ENCODE measurements around the gene BSN.

Gene BSN

GRCh38 chr3:49706456-49707112 is 152.3 kb downstream of the BSN start:
- TF ChIP-seq POLR2AphosphoS5 (IDR thresholded peaks at IDR 0.05; ENCODE audit: low read depth, low read length) (no peak), FOXP2 (optimal IDR thresholded peaks at IDR 0.05; ENCODE audit: borderline replicate concordance, extremely low read depth, extremely low read length, insufficient read depth) (no peak), SIN3A (IDR thresholded peaks at IDR 0.05; ENCODE audit: borderline replicate concordance, insufficient read depth, low read length) (no peak), REST (IDR thresholded peaks at IDR 0.05; ENCODE audit: insufficient read depth in 1 of 2, low read depth in 2 of 2, low read length in 2 of 2) (no peak), TAF1 (IDR thresholded peaks at IDR 0.05; ENCODE audit: borderline replicate concordance, insufficient read depth, low read length) (no peak)

GRCh38 chr3:49707113-49707480 is 152.8 kb downstream of the BSN start:
- TF ChIP-seq REST (IDR thresholded peaks at IDR 0.05; ENCODE audit: insufficient read depth in 1 of 2, low read depth in 2 of 2, low read length in 2 of 2) (no peak), POLR2AphosphoS5 (IDR thresholded peaks at IDR 0.05; ENCODE audit: low read depth, low read length) (no peak), SIN3A (IDR thresholded peaks at IDR 0.05; ENCODE audit: borderline replicate concordance, insufficient read depth, low read length) (no peak), FOXP2 (optimal IDR thresholded peaks at IDR 0.05; ENCODE audit: borderline replicate concordance, extremely low read depth, extremely low read length, insufficient read depth) (no peak), TAF1 (IDR thresholded peaks at IDR 0.05; ENCODE audit: borderline replicate concordance, insufficient read depth, low read length) (no peak)

- no peak for TF ChIP-seq REST (IDR thresholded peaks at IDR 0.05; ENCODE audit: insufficient read depth in 1 of 2, low read depth in 2 of 2, low read length in 2 of 2)
- TF ChIP-seq SIN3A (IDR thresholded peaks at IDR 0.05; ENCODE audit: borderline replicate concordance, insufficient read depth, low read length), result no peak
- TF ChIP-seq TAF1 (IDR thresholded peaks at IDR 0.05; ENCODE audit: borderline replicate concordance, insufficient read depth, low read length), result no peak
- TF ChIP-seq POLR2AphosphoS5 (IDR thresholded peaks at IDR 0.05; ENCODE audit: low read depth, low read length), result no peak
- TF ChIP-seq FOXP2 (optimal IDR thresholded peaks at IDR 0.05; ENCODE audit: borderline replicate concordance, extremely low read depth, extremely low read length, insufficient read depth), result no peak
Measured at GRCh38 chr3:49709852-49710251, 155.6 kb downstream of the BSN start.

GRCh38 chr3:49711489-49711888 is 157.2 kb downstream of the BSN start:
- TF ChIP-seq POLR2AphosphoS5 (IDR thresholded peaks at IDR 0.05; ENCODE audit: low read depth, low read length) (no peak), TAF1 (IDR thresholded peaks at IDR 0.05; ENCODE audit: borderline replicate concordance, insufficient read depth, low read length) (no peak), REST (IDR thresholded peaks at IDR 0.05; ENCODE audit: insufficient read depth in 1 of 2, low read depth in 2 of 2, low read length in 2 of 2) (no peak), FOXP2 (optimal IDR thresholded peaks at IDR 0.05; ENCODE audit: borderline replicate concordance, extremely low read depth, extremely low read length, insufficient read depth) (no peak), SIN3A (IDR thresholded peaks at IDR 0.05; ENCODE audit: borderline replicate concordance, insufficient read depth, low read length) (no peak)
